HepG2 (cell line): ENCODE data around the gene PDE9A. TPM values are rescaled to one million over a fixed set of nuclear protein-coding genes. Genes with fewer than 3 reads are reported as not detected.

Experiments
- ATAC-seq: fragments of 200-7000 bp; cut with Tn5 transposase; 3 replicates; pipeline ENCODE4 v1.9.1; 2020; ENCODE audit warnings: mild to moderate bottlenecking, moderate library complexity
- BruUV-seq: library from RNA; stranded (reverse); fragments of 400-500 nt; replicated peaks from 2 replicates; lab custom pipeline; 2021; lab: Mats Ljungman, UMichigan
- CTCF ChIA-PET: fragments of 300-600 bp; formaldehyde crosslinking; extraction: SDS; loops from one replicate; lab custom pipeline; 2021; ENCODE audit warnings: low total read pairs, inconsistent platforms, low intra/inter-chr PET ratio; lab: Yijun Ruan, JAX
- POLR2A ChIA-PET: fragments of 350-600 bp; sonication (Branson Sonifier 250); formaldehyde crosslinking; loops from one replicate; lab custom pipeline; 2020; ENCODE audit warnings: antibody characterized with exemption, inconsistent platforms; lab: Yijun Ruan, JAX
- DNase-seq: peaks from one replicate; pipeline ENCODE4 v3.0.0-alpha.2; 2015; ENCODE audit warnings: low spot score
- FAIRE-seq: peaks from 3 replicates; lab custom pipeline; 2011; peaks lifted over from hg19 to GRCh38; lab: Jason Lieb, UNC
- H2AFZ ChIP-seq: one replicate; pipeline ENCODE4 v1.6.1; 2011; ENCODE audit warnings: low read length, inconsistent platforms
- H3K27ac ChIP-seq: fragments of 300-600 bp; 3 replicates; pipeline ENCODE4 v1.8.0; 2011; ENCODE audit warnings: mixed run types, mild to moderate bottlenecking, mixed read lengths, low read length, inconsistent platforms; ENCODE audit not compliant: insufficient read depth; ENCODE audit errors: extremely low read length
- H3K27me3 ChIP-seq, 2 experiments: fragments of 200-600 bp in 1 of 2; 2 replicates in 1 of 2; 3 replicates in 1 of 2; pipeline versions ENCODE4 v1.6.0 to v1.8.0; 2011; ENCODE audit warnings: low read length in 2 of 2, mild to moderate bottlenecking in 2 of 2, moderate library complexity in 2 of 2, inconsistent platforms in 1 of 2; ENCODE audit not compliant: insufficient read depth in 2 of 2, control insufficient read depth in 1 of 2
- H3K36me3 ChIP-seq, 2 experiments: fragments of 200-600 bp in 1 of 2; replicated peaks in 1 of 2; 2 replicates in 1 of 2; 3 replicates in 1 of 2; pipeline versions ENCODE4 v1.5.1 to v1.8.0; 2011; ENCODE audit warnings: low read length in 2 of 2, inconsistent platforms in 1 of 2; ENCODE audit not compliant: insufficient read depth in 2 of 2, control insufficient read depth in 1 of 2
- H3K4me1 ChIP-seq: 2 replicates; pipeline ENCODE4 v1.5.1; 2012; ENCODE audit warnings: low read length, inconsistent platforms; ENCODE audit not compliant: insufficient read depth
- H3K4me2 ChIP-seq: 2 replicates; pipeline ENCODE4 v1.6.0; 2011; ENCODE audit warnings: low read depth, low read length, inconsistent platforms
- H3K4me3 ChIP-seq, 3 experiments: fragments of 200-600 bp in 1 of 3; sonication (generic), shearing (Covaris generic) in 1 of 3; replicated peaks in 1 of 3; 2 replicates each; pipeline ENCODE4 v1.5.1; 2011 to 2016; ENCODE audit warnings: low read length in 3 of 3, inconsistent platforms in 2 of 3, low read depth in 2 of 3, mild to moderate bottlenecking in 2 of 3, control low read depth in 1 of 3, mixed read lengths in 1 of 3; ENCODE audit not compliant: insufficient read depth in 1 of 3
- H3K79me2 ChIP-seq: one replicate; pipeline ENCODE4 v1.6.1; 2011; ENCODE audit warnings: low read length, inconsistent platforms; ENCODE audit not compliant: insufficient read depth
- H3K9ac ChIP-seq: 2 replicates; pipeline ENCODE4 v1.6.0; 2011; ENCODE audit warnings: mild to moderate bottlenecking, low read depth, low read length, inconsistent platforms; ENCODE audit not compliant: insufficient read depth
- H3K9me3 ChIP-seq: 2 replicates; pipeline ENCODE4 v1.5.1; 2012; ENCODE audit warnings: mild to moderate bottlenecking, low read length
- H4K20me1 ChIP-seq: 2 replicates; pipeline ENCODE4 v1.6.0; 2011; ENCODE audit warnings: inconsistent platforms, mild to moderate bottlenecking, low read length, moderate library complexity; ENCODE audit not compliant: insufficient read depth
- ARID2 ChIP-seq: sonication (generic); formaldehyde crosslinking; IDR thresholded peaks from 2 replicates; pipeline ENCODE4 v1.8.1; 2022; ENCODE audit warnings: mild to moderate bottlenecking, missing genetic modification reagents, borderline replicate concordance
- CBX5 ChIP-seq: sonication (generic); formaldehyde crosslinking; IDR thresholded peaks from 2 replicates; pipeline ENCODE4 v1.4.0; 2020; ENCODE audit warnings: missing genetic modification reagents, borderline replicate concordance
- DNMT3B ChIP-seq: conservative IDR thresholded peaks from 2 replicates; pipeline ENCODE4 v1.6.1; 2016; ENCODE audit warnings: missing biosample characterization, control low read depth
- NCOA1 ChIP-seq: sonication (generic); formaldehyde crosslinking; IDR thresholded peaks from 2 replicates; pipeline ENCODE4 v1.9.0; 2021; ENCODE audit warnings: missing genetic modification reagents
- PHF5A ChIP-seq: IDR thresholded peaks from one replicate; pipeline ENCODE4 v1.6.1; 2018; ENCODE audit warnings: low read depth, missing genetic modification reagents; ENCODE audit not compliant: unreplicated experiment
- REL ChIP-seq: sonication (generic); formaldehyde crosslinking; conservative IDR thresholded peaks from 2 replicates; pipeline ENCODE4 v1.8.0; 2022; ENCODE audit warnings: mild to moderate bottlenecking, missing genetic modification reagents, moderate library complexity
- SMARCC2 ChIP-seq: fragments of 450-650 bp; IDR thresholded peaks from 2 replicates; pipeline ENCODE4 v1.6.1; 2017; ENCODE audit warnings: antibody characterized with exemption, mild to moderate bottlenecking
- SUZ12 ChIP-seq: fragments of 150-350 bp; IDR thresholded peaks from 2 replicates; pipeline ENCODE4 v1.6.1; 2014; ENCODE audit warnings: low read depth, low read length
- TBX3 ChIP-seq: fragments of 450-650 bp; IDR thresholded peaks from 2 replicates; pipeline ENCODE4 v1.6.1; 2017; ENCODE audit warnings: antibody characterized with exemption, mild to moderate bottlenecking, inconsistent platforms, borderline replicate concordance
- ZKSCAN1 ChIP-seq: fragments of 150-350 bp; IDR thresholded peaks from 2 replicates; pipeline ENCODE4 v1.6.1; 2014; ENCODE audit warnings: low read length
- ZMYM4 ChIP-seq: sonication (generic); formaldehyde crosslinking; IDR thresholded peaks from 2 replicates; pipeline ENCODE4 v1.8.1; 2023; ENCODE audit warnings: mild to moderate bottlenecking, missing genetic modification reagents
- ZNF343 ChIP-seq: sonication (generic); formaldehyde crosslinking; IDR thresholded peaks from 2 replicates; pipeline ENCODE4 v1.4.0; 2020; ENCODE audit warnings: mild to moderate bottlenecking, missing genetic modification reagents
- ZNF598 ChIP-seq: sonication (generic); formaldehyde crosslinking; IDR thresholded peaks from 2 replicates; pipeline ENCODE4 v1.5.1; 2020; ENCODE audit warnings: mild to moderate bottlenecking, missing genetic modification reagents, borderline replicate concordance
- ZNF75D ChIP-seq: sonication (generic); formaldehyde crosslinking; IDR thresholded peaks from 2 replicates; pipeline ENCODE4 v1.8.1; 2023; ENCODE audit warnings: missing genetic modification reagents, mild to moderate bottlenecking, borderline replicate concordance
- ZNF841 ChIP-seq: sonication (generic); formaldehyde crosslinking; IDR thresholded peaks from 2 replicates; pipeline ENCODE4 v1.8.1; 2023; ENCODE audit warnings: missing genetic modification reagents, borderline replicate concordance
- ZSCAN12 ChIP-seq: sonication (generic); formaldehyde crosslinking; IDR thresholded peaks from 2 replicates; pipeline ENCODE4 v1.9.0; 2021; ENCODE audit warnings: mild to moderate bottlenecking, missing genetic modification reagents
- WGBS: methylation state at CpG from one replicate; pipeline ENCODE4 v1.1.6; 2017; ENCODE audit warnings: low lambda C conversion rate; 5-methylcytosine and 5-hydroxymethylcytosine counted together
- in situ Hi-C: cut with HindIII; loops from 2 replicates; pipeline ENCODE4 v1.10.0; 2017; ENCODE audit warnings: low pct_unique_long_range_greater_than_20kb; ENCODE audit not compliant: extremely low pct_ligation_motif_present
- intact Hi-C: fragments of 100-400 bp; cut with micrococcal nuclease; formaldehyde crosslinking; loops from one replicate; pipeline ENCODE4 v1.10.0; 2022; ENCODE audit not compliant: unreplicated experiment
- polyA plus RNA-seq, 8 experiments: library from polyadenylated mRNA; depleted of rRNA in 3 of 8; stranded (reverse) in 7 of 8; unstranded in 1 of 8; fragments of >200 nt; fragmentation: Illumina TruSeq in 4 of 8; extraction: Trizol in 4 of 8; gene quantifications; 2 replicates each; pipeline versions ENCODE4 v1.2.1 to v1.2.3, GENCODE V29; 2011 to 2016; ENCODE audit warnings: low read depth in 4 of 8, missing spikeins in 1 of 8, mixed read lengths in 1 of 8; ENCODE audit not compliant: insufficient read depth in 1 of 8
- total RNA-seq, 5 experiments: library from RNA; depleted of rRNA; stranded (reverse); fragments of >200 nt; fragmentation: Illumina TruSeq; extraction: Trizol; gene quantifications; 2 replicates each; pipeline ENCODE4 v1.2.3, GENCODE V29; 2016; ENCODE audit warnings: low read depth in 1 of 5
- TF ChIP-seq, protein P1 (sequence below): sonication (generic); formaldehyde crosslinking; IDR thresholded peaks from 2 replicates; pipeline ENCODE4 v1.4.0; 2020; ENCODE audit warnings: mild to moderate bottlenecking, missing genetic modification reagents
- TF ChIP-seq, protein P2 (sequence below): sonication (generic); formaldehyde crosslinking; IDR thresholded peaks from 2 replicates; pipeline ENCODE4 v1.5.0; 2020; ENCODE audit warnings: missing genetic modification reagents
- TF ChIP-seq, protein P3 (sequence below): sonication (generic); formaldehyde crosslinking; IDR thresholded peaks from 2 replicates; pipeline ENCODE4 v1.5.0; 2020; ENCODE audit warnings: missing genetic modification reagents
- TF ChIP-seq, protein P4 (sequence below): sonication (generic); formaldehyde crosslinking; conservative IDR thresholded peaks from 2 replicates; pipeline ENCODE4 v1.4.0; 2020; ENCODE audit warnings: missing genetic modification reagents

PDE9A gene
- total and polyA plus RNA-seq, 2 of the 13 experiments (the other 11 are each of a cell fraction or from before 2014, with no cell fraction given) = 4.6 to 19.7 TPM

DNA sequence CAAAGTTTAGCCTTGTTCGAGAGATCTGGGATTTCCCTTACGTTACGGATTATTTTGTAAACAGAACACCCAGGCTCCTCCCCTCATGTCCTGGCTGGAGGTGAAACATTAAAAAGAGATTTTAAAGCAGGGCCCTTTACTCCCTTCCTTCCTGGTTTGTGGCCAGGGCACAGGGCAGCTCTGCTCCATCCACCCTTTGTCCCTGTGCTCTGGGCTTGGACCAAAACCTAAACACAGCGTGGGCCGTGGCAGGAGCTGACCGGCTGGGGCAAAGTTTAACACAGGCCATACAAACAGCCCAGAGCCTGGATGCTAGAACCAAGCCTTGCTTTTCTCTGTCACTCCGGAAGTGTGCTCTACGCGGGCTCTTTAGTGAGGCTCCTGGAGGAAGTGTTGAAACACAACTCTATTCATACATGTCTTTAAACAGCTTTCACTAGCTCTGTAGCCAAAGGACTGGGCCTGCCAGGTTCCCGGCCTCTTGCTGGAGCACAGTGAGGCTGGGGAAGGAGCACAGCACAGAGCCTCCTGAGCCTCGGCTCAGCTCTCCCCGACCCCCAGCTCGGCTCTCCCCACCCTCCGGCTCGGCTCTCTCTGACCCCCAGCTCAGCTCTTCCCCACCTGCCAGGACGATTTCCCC lies 84.7 kb downstream of the PDE9A start:
- peak overlapping the region; percentile 73 for H3K9ac ChIP-seq
- in situ Hi-C loops = no loop called here
- POLR2A ChIA-PET = interaction anchor here (0.7 to 3.2 kb wide), 14 partner anchors 9 to 140 kb away, joined by 3 to 26 read pairs (median 3); no protein-coding TSS in a partner anchor
- TF ChIP-seq NCOA1 (no peak), CBX5 (CRISPR knock-in tag) (0 out of 2 replicates have a peak, but pooled peaks have one; percentile 22), ZNF841 (CRISPR knock-in tag) (no peak), ARID2 (CRISPR knock-in tag) (no peak), ZNF598 (no peak), DNMT3B (CRISPR knock-in tag) (no peak), ZNF343 (CRISPR knock-in tag) (no peak), TBX3 (no peak), SMARCC2 (no peak), REL (CRISPR knock-in tag) (no peak), ZNF75D (CRISPR knock-in tag) (no peak), ZMYM4 (CRISPR knock-in tag) (peak; percentile 56; the same call in 1 of the 2 replicates), ZSCAN12 (no peak), SUZ12 (no peak), ZKSCAN1 (no peak), PHF5A (CRISPR knock-in tag) (peak; percentile 47)
- TF ChIP-seq, protein P1, sequence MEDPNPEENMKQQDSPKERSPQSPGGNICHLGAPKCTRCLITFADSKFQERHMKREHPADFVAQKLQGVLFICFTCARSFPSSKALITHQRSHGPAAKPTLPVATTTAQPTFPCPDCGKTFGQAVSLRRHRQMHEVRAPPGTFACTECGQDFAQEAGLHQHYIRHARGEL (CRISPR knock-in tag) = no peak
- TF ChIP-seq, protein P2, sequence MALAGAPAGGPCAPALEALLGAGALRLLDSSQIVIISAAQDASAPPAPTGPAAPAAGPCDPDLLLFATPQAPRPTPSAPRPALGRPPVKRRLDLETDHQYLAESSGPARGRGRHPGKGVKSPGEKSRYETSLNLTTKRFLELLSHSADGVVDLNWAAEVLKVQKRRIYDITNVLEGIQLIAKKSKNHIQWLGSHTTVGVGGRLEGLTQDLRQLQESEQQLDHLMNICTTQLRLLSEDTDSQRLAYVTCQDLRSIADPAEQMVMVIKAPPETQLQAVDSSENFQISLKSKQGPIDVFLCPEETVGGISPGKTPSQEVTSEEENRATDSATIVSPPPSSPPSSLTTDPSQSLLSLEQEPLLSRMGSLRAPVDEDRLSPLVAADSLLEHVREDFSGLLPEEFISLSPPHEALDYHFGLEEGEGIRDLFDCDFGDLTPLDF (CRISPR knock-in tag) = peak; percentile 53; the same call in 1 of the 2 replicates
- TF ChIP-seq, protein P3, sequence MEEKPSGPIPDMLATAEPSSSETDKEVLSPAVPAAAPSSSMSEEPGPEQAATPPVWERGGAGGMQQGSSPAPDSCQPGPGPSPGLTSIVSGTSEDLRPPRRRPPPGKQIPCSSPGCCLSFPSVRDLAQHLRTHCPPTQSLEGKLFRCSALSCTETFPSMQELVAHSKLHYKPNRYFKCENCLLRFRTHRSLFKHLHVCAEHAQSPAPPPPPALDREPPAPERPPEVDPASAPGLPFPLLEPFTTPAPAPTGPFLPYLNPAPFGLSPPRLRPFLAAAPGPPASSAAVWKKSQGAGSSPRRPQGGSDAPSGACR (CRISPR knock-in tag) = no peak
- TF ChIP-seq, protein P4, sequence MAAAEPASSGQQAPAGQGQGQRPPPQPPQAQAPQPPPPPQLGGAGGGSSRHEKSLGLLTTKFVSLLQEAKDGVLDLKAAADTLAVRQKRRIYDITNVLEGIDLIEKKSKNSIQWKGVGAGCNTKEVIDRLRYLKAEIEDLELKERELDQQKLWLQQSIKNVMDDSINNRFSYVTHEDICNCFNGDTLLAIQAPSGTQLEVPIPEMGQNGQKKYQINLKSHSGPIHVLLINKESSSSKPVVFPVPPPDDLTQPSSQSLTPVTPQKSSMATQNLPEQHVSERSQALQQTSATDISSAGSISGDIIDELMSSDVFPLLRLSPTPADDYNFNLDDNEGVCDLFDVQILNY (CRISPR knock-in tag) = no peak

More for the DNA sequence above, 84.7 kb downstream of the PDE9A start:
- peaks cover 83% of the 10 kb centered on the region for H3K4me1 ChIP-seq
- under 1% methylated on average over 11 of the region's 16 CpGs for WGBS
- DNase-seq (peak; percentile 89), ATAC-seq (peak; percentile 88), FAIRE-seq (peak; percentile 74)
- H4K20me1 ChIP-seq = no peaks in the 10 kb centered on the region
- H3K4me3 ChIP-seq = peak overlapping the region in 1 of 3 experiments; percentile 58; a peak in 3 of 6 replicates
- no peaks in the 10 kb centered on the region; a peak in 1 of 5 replicates for H3K36me3 ChIP-seq
- H3K79me2 ChIP-seq = no peaks in the 10 kb centered on the region
- H2AFZ ChIP-seq = no peak overlapping the region
- no peaks in the 10 kb centered on the region for H3K27me3 ChIP-seq
- CTCF ChIA-PET = no interaction called here
- H3K4me2 ChIP-seq = peak overlapping the region; percentile 65
- TSS peak; percentile 48 for BruUV-seq
- H3K9me3 ChIP-seq = no peaks in the 10 kb centered on the region
- H3K27ac ChIP-seq = peak overlapping the region; percentile 96
- intact Hi-C loops = loop anchor here (1.0 to 10.0 kb wide), 3 partner anchors 14 to 86 kb away; no protein-coding TSS in a partner anchor
